ENCODE data around the gene DENND1A. TPM values are rescaled to one million over a fixed set of nuclear protein-coding genes. Genes with fewer than 3 reads are reported as not detected.

The DENND1A gene
- total RNA-seq, 2 donors from 2014 or later = 17.8 to 36.6 TPM

DNA sequence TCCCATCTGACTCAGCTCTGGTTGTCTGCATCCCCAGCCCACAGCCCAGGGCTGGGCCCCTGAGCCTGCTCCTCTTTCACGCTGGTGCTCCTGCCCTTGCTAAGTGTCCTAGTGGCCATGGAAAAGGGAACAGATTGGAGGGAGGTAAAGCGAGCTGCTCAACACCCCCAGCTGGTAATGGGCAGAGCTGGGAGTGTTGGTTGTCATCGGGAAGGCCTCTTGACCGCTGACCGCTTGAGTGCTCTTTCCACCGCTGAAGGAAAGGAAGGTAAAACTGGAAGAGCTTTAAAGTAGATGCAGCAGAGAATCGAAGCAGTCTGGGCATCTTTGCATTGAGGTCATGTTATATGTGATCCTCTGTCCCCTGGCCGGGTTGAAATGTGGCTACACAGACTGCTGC lies 513.8 kb downstream of the DENND1A start:
- Histone ChIP-seq H3K9me3 (no peaks in the 10 kb centered on the region), H3K27me3 (replicated peaks; ENCODE audit: insufficient read depth) (no peaks in the 10 kb centered on the region), H3K36me3 (no peaks in the 10 kb centered on the region), H3K4me1 (ENCODE audit: control insufficient read depth in 1 of 2, low read depth in 2 of 2) (no peaks in the 10 kb centered on the region), H3K27ac (no peak overlapping the region), H3K4me3 (no peak overlapping the region)
- DNase-seq (ENCODE audit: low spot score) (no peak), ATAC-seq (ENCODE audit: insufficient number of reproducible peaks, low FRiP score, low read depth) (no peak)
- no peak for TF ChIP-seq CTCF (IDR thresholded peaks at IDR 0.05)

DNA sequence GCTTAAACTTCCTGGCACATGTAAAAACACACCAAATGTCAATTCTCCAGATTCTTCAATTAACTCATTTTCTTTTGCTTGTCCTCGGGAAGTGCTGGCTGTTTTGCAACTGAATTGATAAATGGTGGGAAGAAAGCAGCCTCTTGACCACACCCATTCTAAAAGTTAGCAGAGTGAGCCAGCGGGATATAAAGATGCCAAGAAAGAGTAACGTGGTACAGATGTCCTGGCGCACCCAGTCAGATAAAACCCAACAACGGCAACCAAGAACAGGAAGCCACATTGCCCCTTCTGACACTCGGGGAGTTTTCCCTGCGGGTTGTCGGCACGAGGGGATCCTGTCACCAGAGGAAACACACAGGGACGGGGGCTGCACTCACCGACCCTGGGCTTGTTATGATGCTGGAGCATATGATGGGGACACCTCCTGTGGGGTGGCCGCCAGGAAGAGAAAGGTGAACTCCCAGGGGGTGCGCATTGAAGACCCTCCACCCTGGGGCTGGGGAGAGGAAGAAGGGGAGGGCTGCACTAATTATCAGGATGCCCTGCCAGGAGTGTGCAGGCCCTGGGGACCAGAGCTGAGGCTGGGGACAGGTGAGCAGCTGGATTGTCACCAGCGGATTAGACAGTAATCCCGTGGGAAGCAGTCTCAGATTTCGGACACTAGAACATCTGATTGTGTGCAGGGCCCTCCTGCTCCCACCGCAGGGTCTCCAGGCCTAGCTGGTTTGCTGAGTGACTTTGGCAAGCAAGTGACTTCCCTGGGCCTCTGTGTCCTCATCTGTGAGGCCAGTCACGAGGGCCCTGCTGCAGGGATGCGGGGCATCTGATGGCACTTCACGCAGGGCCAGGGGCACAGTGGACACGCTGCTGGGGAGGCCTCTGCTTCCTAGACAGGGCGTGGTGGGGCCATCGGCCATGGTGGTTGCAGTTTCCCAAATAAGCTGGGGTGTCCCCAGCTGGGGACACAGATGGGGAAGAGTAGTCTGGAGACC lies 514.7 kb downstream of the DENND1A start:
- no peak overlapping the region for H3K27ac ChIP-seq
- no peaks in the 10 kb centered on the region for H3K36me3 ChIP-seq
- no peaks in the 10 kb centered on the region for H3K4me1 ChIP-seq (ENCODE audit: control insufficient read depth in 1 of 2, low read depth in 2 of 2)
- ATAC-seq (ENCODE audit: insufficient number of reproducible peaks, low FRiP score, low read depth) (no peak), DNase-seq (ENCODE audit: low spot score) (no peak)
- no peaks in the 10 kb centered on the region for H3K27me3 ChIP-seq (replicated peaks; ENCODE audit: insufficient read depth)
- no peak overlapping the region for H3K4me3 ChIP-seq
- no peaks in the 10 kb centered on the region for H3K9me3 ChIP-seq
- no peak for TF ChIP-seq CTCF (IDR thresholded peaks at IDR 0.05)

GRCh38 chr9:123414204-123414603 lies 515.7 kb downstream of the DENND1A start:
- no peak for TF ChIP-seq CTCF (IDR thresholded peaks at IDR 0.05)
- Histone ChIP-seq H3K36me3 (no peaks in the 10 kb centered on the region), H3K27me3 (replicated peaks; ENCODE audit: insufficient read depth) (no peaks in the 10 kb centered on the region), H3K27ac (no peak overlapping the region), H3K9me3 (no peaks in the 10 kb centered on the region), H3K4me1 (ENCODE audit: control insufficient read depth in 1 of 2, low read depth in 2 of 2) (no peaks in the 10 kb centered on the region), H3K4me3 (no peak overlapping the region)
- DNase-seq (ENCODE audit: low spot score) = no peak
- ATAC-seq (ENCODE audit: insufficient number of reproducible peaks, low FRiP score, low read depth) = no peak

DNA sequence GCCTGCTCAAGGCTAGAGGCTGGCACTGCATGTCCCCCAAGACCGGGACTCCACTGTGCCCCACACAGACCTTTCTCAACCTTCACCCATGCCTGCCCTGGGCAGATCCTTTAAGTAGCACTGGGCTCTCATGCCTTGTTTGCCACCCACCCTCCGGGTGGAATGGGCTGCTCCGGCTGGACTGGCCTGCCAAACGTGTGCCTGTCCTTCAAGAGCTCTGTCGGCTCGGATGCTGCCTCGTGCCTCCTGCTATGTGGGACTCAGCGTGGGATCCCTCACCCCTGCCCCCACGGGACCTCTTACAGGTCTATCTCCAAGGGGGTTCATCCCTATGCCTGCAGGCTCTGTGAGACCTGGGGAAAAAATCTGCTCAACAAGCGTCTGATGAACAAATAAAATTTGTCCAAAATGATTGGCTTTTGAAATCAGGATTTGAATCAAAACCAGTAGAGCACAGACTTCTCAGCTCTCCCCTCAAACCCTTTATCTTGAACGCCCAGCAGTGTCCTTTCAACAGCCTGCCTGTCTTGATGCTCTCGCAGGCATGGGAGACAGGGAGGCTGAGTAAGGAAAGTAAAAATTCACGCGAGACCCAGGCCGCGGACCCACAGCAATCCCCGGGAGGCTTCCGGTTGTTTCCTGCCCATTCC lies 517.6 kb downstream of the DENND1A start:
- ATAC-seq (ENCODE audit: insufficient number of reproducible peaks, low FRiP score, low read depth) = no peak
- H3K27me3 ChIP-seq (replicated peaks; ENCODE audit: insufficient read depth) = no peaks in the 10 kb centered on the region
- H3K36me3 ChIP-seq = no peaks in the 10 kb centered on the region
- TF ChIP-seq CTCF (IDR thresholded peaks at IDR 0.05) = no peak
- H3K9me3 ChIP-seq = no peaks in the 10 kb centered on the region
- H3K4me1 ChIP-seq (ENCODE audit: control insufficient read depth in 1 of 2, low read depth in 2 of 2) = no peaks in the 10 kb centered on the region
- no peak for DNase-seq (ENCODE audit: low spot score)
- H3K4me3 ChIP-seq = no peak overlapping the region
- H3K27ac ChIP-seq = no peak overlapping the region

- no peaks in the 10 kb centered on the region for H3K36me3 ChIP-seq
- no peak overlapping the region for H3K4me3 ChIP-seq
- H3K4me1 ChIP-seq (ENCODE audit: control insufficient read depth in 1 of 2, low read depth in 2 of 2) = no peaks in the 10 kb centered on the region
- no peaks in the 10 kb centered on the region for H3K27me3 ChIP-seq (replicated peaks; ENCODE audit: insufficient read depth)
- TF ChIP-seq CTCF (IDR thresholded peaks at IDR 0.05) = no peak
- no peak overlapping the region for H3K27ac ChIP-seq
- ATAC-seq (ENCODE audit: insufficient number of reproducible peaks, low FRiP score, low read depth) (no peak), DNase-seq (ENCODE audit: low spot score) (no peak)
- no peaks in the 10 kb centered on the region for H3K9me3 ChIP-seq
Measured at GRCh38 chr9:123411636-123412035, 518.3 kb downstream of the DENND1A start.

Data from thoracic aorta (tissue), 2 donors.